Measurements from ENCODE around the gene SLC7A1. TPM values are rescaled to one million over a fixed set of nuclear protein-coding genes. Genes with fewer than 3 reads are reported as not detected.

SLC7A1 gene
- total and polyA plus RNA-seq, 2 of the 8 experiments (the other 6 are each of a cell fraction or from before 2014, with no cell fraction given): 26.8 to 114 TPM

GRCh38 chr13:29583073-29583785 is 12.3 kb downstream of the SLC7A1 start:
- H3K4me3 ChIP-seq (ENCODE audit: extremely low read depth in 1 of 4, insufficient read depth in 2 of 4, low read depth in 3 of 4, low read length in 4 of 4): no peak overlapping the region
- peaks cover 0 to 8% (median 0%) of the 10 kb centered on the region in 4 experiments; a peak in 1 of 8 replicates for H3K36me3 ChIP-seq (ENCODE audit: control insufficient read depth in 2 of 4, insufficient read depth in 4 of 4, low read length in 3 of 4)
- CTCF ChIA-PET (ENCODE audit: partially characterized antibody): interaction anchor here (0.6 to 1.9 kb wide), 2 partner anchors 19 to 196 kb away, joined by 3 to 5 read pairs; no protein-coding TSS in a partner anchor
- no peak overlapping the region for H3K9ac ChIP-seq (replicated peaks in 1 of 4; ENCODE audit: extremely low read depth in 1 of 4, low read depth in 3 of 4, low read length in 3 of 4)
- H3K56ac ChIP-seq (replicated peaks; ENCODE audit: insufficient read length, low read depth, low read length): no peak overlapping the region
- peak overlapping the region; percentile 6 to 42; a peak in 2 of 4 replicates for H3K4me2 ChIP-seq (ENCODE audit: insufficient read depth in 1 of 2, low read depth in 2 of 2, low read length in 2 of 2)
- H3K79me2 ChIP-seq (ENCODE audit: control insufficient read depth in 1 of 2, insufficient read depth in 2 of 2, low read length in 2 of 2): peaks cover 62 to 100% of the 10 kb centered on the region in 2 experiments
- no peak overlapping the region for H2BK15ac ChIP-seq (ENCODE audit: low read length)
- H3K4ac ChIP-seq (replicated peaks; ENCODE audit: insufficient read length, low read depth, low read length): no peak overlapping the region
- no peak overlapping the region for H2BK120ac ChIP-seq (replicated peaks; ENCODE audit: low read depth, low read length)
- H3K79me1 ChIP-seq (ENCODE audit: low read depth, low read length): peaks cover 21% of the 10 kb centered on the region
- H3K27me3 ChIP-seq (replicated peaks in 1 of 4; ENCODE audit: control insufficient read depth in 3 of 4, extremely low read depth in 1 of 4, insufficient read depth in 3 of 4, low read length in 3 of 4): no peaks in the 10 kb centered on the region
- no peak overlapping the region for H4K8ac ChIP-seq (ENCODE audit: extremely low read depth, insufficient read depth, low read length)
- no peak overlapping the region for H2BK12ac ChIP-seq (ENCODE audit: low read depth, low read length)
- no peak overlapping the region for H2AK5ac ChIP-seq (ENCODE audit: low read depth, low read length)
- no peak overlapping the region for H4K91ac ChIP-seq (replicated peaks; ENCODE audit: insufficient read length, low read length)
- WGBS, 2 experiments (ENCODE audit: extremely low coverage in 1 of 2, insufficient coverage in 1 of 2, insufficient read length in 1 of 2, insufficient replicate concordance in 2 of 2, low coverage in 1 of 2, low lambda C conversion rate in 2 of 2, missing lambda C conversion rate in 1 of 2): 88% methylated on average over 7 of the region's 7 CpGs; no CpG with 5 or more reads in 1 of the 2 experiments
- H4K20me1 ChIP-seq (replicated peaks in 1 of 2; ENCODE audit: control insufficient read depth in 1 of 2, insufficient read depth in 2 of 2, low read length in 2 of 2): peaks cover 52 to 56% of the 10 kb centered on the region in 2 experiments
- FAIRE-seq: no peak
- TF ChIP-seq BACH1 (IDR thresholded peaks at IDR 0.05; ENCODE audit: low read length): 0 out of 2 replicates have a peak, but pooled peaks have one; percentile 51
- no peak for TF ChIP-seq SP1 (IDR thresholded peaks at IDR 0.05; ENCODE audit: low read depth, low read length)
- TF ChIP-seq RXRA (IDR thresholded peaks at IDR 0.05; ENCODE audit: insufficient read depth, low read depth, low read length): no peak
- no peak overlapping the region for H4K5ac ChIP-seq (ENCODE audit: insufficient read length, low read depth, low read length)
- H3K27ac ChIP-seq (ENCODE audit: low read depth, low read length): no peak overlapping the region
- H3K23ac ChIP-seq (ENCODE audit: insufficient read length): no peak overlapping the region
- no peak overlapping the region for H2BK20ac ChIP-seq (ENCODE audit: low read length)
- no peak overlapping the region for H2AFZ ChIP-seq (ENCODE audit: low read length)
- H3K4me1 ChIP-seq (replicated peaks in 1 of 4; ENCODE audit: control insufficient read depth in 3 of 4, insufficient read depth in 4 of 4, low read length in 3 of 4): peaks cover 18 to 31% (median 25%) of the 10 kb centered on the region in 4 experiments
- no peak overlapping the region for H3K18ac ChIP-seq (ENCODE audit: extremely low read depth, low read length)
- no peak for DNase-seq (ENCODE audit: low read depth in 1 of 2, low spot score in 2 of 2)
- H2BK5ac ChIP-seq (ENCODE audit: low read depth, low read length): no peak overlapping the region
- POLR2A ChIA-PET (ENCODE audit: partially characterized antibody): interaction anchor here (1.3 to 2.9 kb wide), 5 partner anchors 10 to 19 kb away, joined by 3 to 20 read pairs (median 7); partner anchors contain the start of gene SLC7A1
- H3K14ac ChIP-seq (ENCODE audit: insufficient read length): no peak overlapping the region
- no peaks in the 10 kb centered on the region for H3K23me2 ChIP-seq (ENCODE audit: low read depth, low read length)
- H3K9me3 ChIP-seq (ENCODE audit: insufficient read depth in 2 of 2, low read depth in 1 of 2, low read length in 1 of 2): no peaks in the 10 kb centered on the region

All from H1 (cell line).